HT-29 (cell line): ENCODE data around the gene CYSTM1. TPM values are rescaled to one million over a fixed set of nuclear protein-coding genes. Genes with fewer than 3 reads are reported as not detected.
"Not testable (repeated sequence)": the region's sequence is repeated elsewhere in the genome, so short reads cannot be mapped to it uniquely, and the experiment has no call there.

Experiments
- DNase-seq: peaks from one replicate; pipeline ENCODE4 v3.0.0-alpha.2; 2015; ENCODE audit warnings: low spot score
- total RNA-seq: library from RNA; depleted of rRNA; stranded (reverse); fragments of >200 nt; shearing (Covaris generic); gene quantifications from 2 replicates; pipeline ENCODE4 v1.2.3, GENCODE V29; 2014

Gene CYSTM1
- total RNA-seq, 1 experiment from 2014 or later: 177 TPM

- no peak for DNase-seq
Measured at GRCh38 chr5:140178086-140178410, 3.1 kb downstream of the CYSTM1 start.

- DNase-seq: no peak
Measured at GRCh38 chr5:140178482-140179116, 3.6 kb downstream of the CYSTM1 start.

GRCh38 chr5:140181002-140181483 is 6.1 kb downstream of the CYSTM1 start:
- DNase-seq: peak; percentile 64

- no peak for DNase-seq
Measured at GRCh38 chr5:140181525-140181924, 6.5 kb downstream of the CYSTM1 start.

- DNase-seq: no peak
Measured at GRCh38 chr5:140182075-140182711, 7.2 kb downstream of the CYSTM1 start.

GRCh38 chr5:140182803-140183367 is 7.9 kb downstream of the CYSTM1 start:
- peak; percentile 64 for DNase-seq

GRCh38 chr5:140185409-140185808 is 10.4 kb downstream of the CYSTM1 start:
- DNase-seq: no peak

- no peak for DNase-seq
Measured at GRCh38 chr5:140186267-140186671, 11.3 kb downstream of the CYSTM1 start.

- DNase-seq: no peak
Measured at GRCh38 chr5:140189253-140189652, 14.3 kb downstream of the CYSTM1 start.

GRCh38 chr5:140189977-140190871 is 15.2 kb downstream of the CYSTM1 start:
- no peak for DNase-seq

- DNase-seq: no peak
Measured at GRCh38 chr5:140190872-140191218, 15.9 kb downstream of the CYSTM1 start.

- DNase-seq: no peak
Measured at GRCh38 chr5:140192715-140193430, 17.9 kb downstream of the CYSTM1 start.

GRCh38 chr5:140194662-140195061 is 19.7 kb downstream of the CYSTM1 start:
- DNase-seq: no peak

- DNase-seq: no peak
Measured at GRCh38 chr5:140196115-140196814, 21.3 kb downstream of the CYSTM1 start.

- no peak for DNase-seq
Measured at GRCh38 chr5:140197023-140197422, 22.0 kb downstream of the CYSTM1 start.

- not testable (repeated sequence) for DNase-seq
Measured at GRCh38 chr5:140198915-140199314, 23.9 kb downstream of the CYSTM1 start.

GRCh38 chr5:140202078-140202477 is 27.1 kb downstream of the CYSTM1 start:
- DNase-seq: no peak

- DNase-seq: no peak
Measured at GRCh38 chr5:140202610-140203009, 27.6 kb downstream of the CYSTM1 start.

GRCh38 chr5:140205216-140205615 is 30.2 kb downstream of the CYSTM1 start:
- DNase-seq: no peak

GRCh38 chr5:140205952-140206351 is 31.0 kb downstream of the CYSTM1 start:
- no peak for DNase-seq
